Left lung (tissue), 10 donors: Measurements from ENCODE around the gene SOCS2. TPM values are rescaled to one million over a fixed set of nuclear protein-coding genes. Genes with fewer than 3 reads are reported as not detected.
A peak's percentile ranks its signal among the peaks of the same experiment; 100 is the strongest.

Source experiments
- ATAC-seq: fragments of 200-7000 bp; cut with Tn5 transposase; one replicate; pipeline ENCODE4 v1.9.1; 2020; ENCODE audit warnings: moderate library complexity
- DNase-seq, 4 donors: peaks; one replicate each; pipeline ENCODE4 v3.0.0-alpha.2; 2013 to 2020
- H3K27ac ChIP-seq, 2 donors: fragments of 200-600 bp; sonication (generic) in 1 of 2; one replicate each; pipeline versions ENCODE4 v1.5.0 to v1.8.0; 2020 to 2021
- H3K27me3 ChIP-seq, 2 donors: fragments of 200-600 bp; sonication (generic) in 1 of 2; one replicate each; pipeline versions ENCODE4 v1.5.0 to v1.8.0; 2020 to 2021
- H3K36me3 ChIP-seq, 2 donors: fragments of 200-600 bp; sonication (generic) in 1 of 2; one replicate each; pipeline versions ENCODE4 v1.5.0 to v1.8.0; 2020 to 2021
- H3K4me1 ChIP-seq, 2 donors: fragments of 200-600 bp; one replicate each; pipeline ENCODE4 v1.8.0; 2021
- H3K4me3 ChIP-seq, 2 donors: fragments of 200-600 bp; sonication (generic) in 1 of 2; one replicate each; pipeline versions ENCODE4 v1.5.0 to v1.8.0; 2020 to 2021; ENCODE audit warnings: mild to moderate bottlenecking in 1 of 2
- H3K9me3 ChIP-seq, 2 donors: fragments of 200-600 bp; sonication (generic) in 1 of 2; one replicate each; pipeline versions ENCODE4 v1.5.0 to v1.8.0; 2020 to 2021
- intact Hi-C, 2 donors: fragments of 100-400 bp; cut with DNase I; formaldehyde crosslinking; loops; one replicate each; pipeline versions ENCODE4 v1.11.2 to v1.14.2; 2022
- polyA plus RNA-seq, 6 donors: library from polyadenylated mRNA; unstranded; fragments of 120-200 nt; gene quantifications; one replicate each; pipeline ENCODE4 v1.2.1, GENCODE V29; 2013; ENCODE audit not compliant: insufficient read length in 6 of 6
- total RNA-seq, 2 donors: library from RNA; stranded (reverse); fragmentation: NEBNext Ultra II Directional; extraction: Animal tissue kit (Norgen Biotek cat#: 25700); gene quantifications; one replicate each; pipeline ENCODE4 v1.2.1, GENCODE V29; 2021
- TF ChIP-seq, protein P1 (sequence below), 2 donors: fragments of 200-600 bp; sonication (generic) in 1 of 2; IDR thresholded peaks; one replicate each; pipeline versions ENCODE4 v1.5.0 to v1.8.0; 2021; ENCODE audit warnings: antibody characterized with exemption in 2 of 2
- donor health status: DM: no; HTN: yes; CAD: no.
- donor health status: DM: no; HTN: no; CAD: no.

The SOCS2 gene
- total and polyA plus RNA-seq, 8 donors, result 15.7 to 40.5 (median 31.0) TPM

DNA sequence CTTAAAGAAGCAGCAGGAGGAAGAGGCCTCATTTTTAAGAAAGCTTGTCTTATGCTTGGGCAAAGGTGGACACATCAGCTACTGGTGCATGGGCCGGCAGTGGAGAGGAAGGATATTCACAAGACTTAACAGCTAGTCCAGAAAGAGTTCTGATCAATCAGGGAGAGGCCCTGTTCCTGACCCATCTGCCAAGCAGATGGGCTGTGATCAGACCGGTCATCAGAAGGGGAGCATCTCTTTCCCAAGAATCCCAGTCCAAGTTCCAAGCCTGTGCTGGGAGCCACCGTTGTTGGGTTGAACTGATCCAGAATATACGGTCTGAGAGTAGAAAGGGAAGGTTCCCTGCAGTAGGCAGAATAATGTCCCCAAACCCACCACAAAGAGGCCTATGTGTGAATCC lies 32.7 kb upstream of the SOCS2 start:
- H3K27me3 ChIP-seq, result no peaks in the 10 kb centered on the region
- no peak overlapping the region for H3K4me3 ChIP-seq
- H3K9me3 ChIP-seq, result no peaks in the 10 kb centered on the region
- no peak overlapping the region for H3K27ac ChIP-seq
- peaks cover 0 to 5% of the 10 kb centered on the region in 2 donors for H3K4me1 ChIP-seq
- ATAC-seq (no peak), DNase-seq (no peak)
- H3K36me3 ChIP-seq, result no peaks in the 10 kb centered on the region
- TF ChIP-seq, protein P1, sequence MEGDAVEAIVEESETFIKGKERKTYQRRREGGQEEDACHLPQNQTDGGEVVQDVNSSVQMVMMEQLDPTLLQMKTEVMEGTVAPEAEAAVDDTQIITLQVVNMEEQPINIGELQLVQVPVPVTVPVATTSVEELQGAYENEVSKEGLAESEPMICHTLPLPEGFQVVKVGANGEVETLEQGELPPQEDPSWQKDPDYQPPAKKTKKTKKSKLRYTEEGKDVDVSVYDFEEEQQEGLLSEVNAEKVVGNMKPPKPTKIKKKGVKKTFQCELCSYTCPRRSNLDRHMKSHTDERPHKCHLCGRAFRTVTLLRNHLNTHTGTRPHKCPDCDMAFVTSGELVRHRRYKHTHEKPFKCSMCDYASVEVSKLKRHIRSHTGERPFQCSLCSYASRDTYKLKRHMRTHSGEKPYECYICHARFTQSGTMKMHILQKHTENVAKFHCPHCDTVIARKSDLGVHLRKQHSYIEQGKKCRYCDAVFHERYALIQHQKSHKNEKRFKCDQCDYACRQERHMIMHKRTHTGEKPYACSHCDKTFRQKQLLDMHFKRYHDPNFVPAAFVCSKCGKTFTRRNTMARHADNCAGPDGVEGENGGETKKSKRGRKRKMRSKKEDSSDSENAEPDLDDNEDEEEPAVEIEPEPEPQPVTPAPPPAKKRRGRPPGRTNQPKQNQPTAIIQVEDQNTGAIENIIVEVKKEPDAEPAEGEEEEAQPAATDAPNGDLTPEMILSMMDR (IDR thresholded peaks at IDR 0.05), result no peak
- intact Hi-C loops, result no loop called here

DNA sequence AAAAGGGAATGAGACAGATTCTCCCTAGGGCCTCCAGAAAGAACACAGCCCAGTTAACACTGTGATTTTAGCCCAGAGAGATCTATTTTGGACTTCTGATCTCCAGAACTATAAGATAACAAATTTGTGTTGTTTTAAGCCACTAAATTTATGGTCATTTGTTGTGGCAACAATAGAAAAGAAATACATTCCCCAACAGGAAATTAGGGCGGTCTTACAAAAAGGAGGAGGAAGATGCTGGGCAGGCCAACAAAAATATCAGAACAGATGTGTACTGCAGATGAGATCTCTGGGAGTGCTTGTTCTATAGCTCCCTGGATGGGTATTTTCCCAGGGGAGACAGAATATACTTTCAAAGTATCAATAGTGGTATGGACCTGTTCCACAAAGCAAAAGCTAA lies 32.0 kb upstream of the SOCS2 start:
- TF ChIP-seq, protein P1 (IDR thresholded peaks at IDR 0.05), result no peak
- no peak for DNase-seq
- Histone ChIP-seq H3K36me3 (no peaks in the 10 kb centered on the region), H3K4me1 (peaks cover 0 to 5% of the 10 kb centered on the region in 2 donors), H3K4me3 (no peak overlapping the region), H3K27ac (no peak overlapping the region), H3K27me3 (no peaks in the 10 kb centered on the region), H3K9me3 (no peaks in the 10 kb centered on the region)
- intact Hi-C loops, result no loop called here
- ATAC-seq, result no peak

DNA sequence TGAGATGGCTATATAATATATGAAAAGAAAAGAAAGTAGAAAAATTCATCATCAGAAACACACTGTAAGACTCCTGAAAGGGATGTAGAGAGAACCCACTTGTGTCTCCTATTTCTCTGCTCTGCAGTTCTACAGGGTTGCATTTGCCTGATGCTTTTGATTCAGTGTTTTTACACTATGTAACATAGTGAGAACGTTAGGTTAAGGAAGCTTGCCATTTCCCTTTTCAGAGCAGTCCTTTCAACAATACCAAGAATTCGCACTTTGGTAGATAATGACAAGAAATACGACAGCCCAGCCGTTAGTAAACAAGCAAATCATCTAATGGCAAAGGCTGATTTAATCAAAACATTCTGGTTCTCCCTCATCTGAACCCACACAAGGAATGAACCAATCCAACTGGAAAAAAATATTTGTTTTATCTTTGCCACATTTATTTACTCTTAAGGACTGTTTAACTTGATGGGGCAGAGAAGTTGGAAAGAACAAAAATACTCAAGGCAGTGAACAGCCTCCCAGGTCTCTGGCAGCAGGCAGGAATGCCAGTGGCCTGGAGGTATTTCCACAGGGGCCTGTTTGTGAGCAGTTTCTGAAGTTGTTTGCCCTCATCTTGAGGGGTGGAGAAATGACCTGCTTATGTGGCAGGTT lies 30.8 kb upstream of the SOCS2 start:
- TF ChIP-seq, protein P1 (IDR thresholded peaks at IDR 0.05), result no peak
- Histone ChIP-seq H3K4me1 (peaks cover 0 to 5% of the 10 kb centered on the region in 2 donors), H3K36me3 (no peaks in the 10 kb centered on the region), H3K9me3 (no peaks in the 10 kb centered on the region), H3K27ac (no peak overlapping the region), H3K27me3 (no peaks in the 10 kb centered on the region), H3K4me3 (no peak overlapping the region)
- intact Hi-C loops, result no loop called here
- peak; percentile 92 for ATAC-seq
- DNase-seq, result peak in 1 of 4 donors; percentile 33

DNA sequence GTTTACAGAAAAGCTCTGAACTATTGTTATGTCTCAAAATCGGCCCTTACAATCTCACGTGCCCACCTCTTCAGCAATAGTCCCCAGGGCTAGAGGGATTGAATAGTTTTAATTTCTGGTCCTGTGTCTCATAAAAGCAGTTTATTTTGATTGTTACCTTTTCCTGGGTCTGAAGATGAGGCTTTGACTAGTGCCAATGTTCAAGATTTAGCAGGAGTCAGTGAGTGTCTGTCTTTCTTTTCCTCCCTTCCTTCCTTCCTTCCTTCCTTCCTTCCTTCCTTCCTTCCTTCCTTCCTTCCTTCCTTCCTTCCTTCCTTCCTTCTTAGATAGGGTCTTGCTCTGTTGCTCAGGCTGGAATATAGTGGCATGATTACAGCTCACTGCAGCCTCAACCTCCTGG lies 24.7 kb upstream of the SOCS2 start:
- intact Hi-C loops, result no loop called here
- no peaks in the 10 kb centered on the region for H3K27me3 ChIP-seq
- no peak for ATAC-seq

DNA sequence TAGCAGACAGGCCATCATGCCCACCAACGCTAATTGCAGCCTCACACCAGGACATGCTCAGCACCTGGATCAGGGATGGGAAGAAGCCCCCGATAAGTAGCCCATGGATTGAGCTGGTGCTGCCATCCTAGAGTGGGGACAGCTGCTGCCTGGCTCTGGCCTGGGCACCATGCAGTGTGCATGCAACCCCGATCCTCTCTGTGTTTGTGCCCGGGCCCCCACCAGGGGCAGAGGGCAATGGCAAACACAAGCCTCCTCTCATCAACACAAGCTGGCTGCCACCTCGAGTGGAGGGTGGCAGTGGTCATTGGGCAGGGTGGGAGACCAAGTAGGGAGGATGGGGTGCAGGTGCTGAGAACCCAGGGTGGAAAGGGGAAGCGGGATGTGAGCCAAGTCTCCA lies 23.3 kb upstream of the SOCS2 start:
- no peaks in the 10 kb centered on the region for H3K27me3 ChIP-seq
- no peaks in the 10 kb centered on the region for H3K9me3 ChIP-seq
- TF ChIP-seq, protein P1 (IDR thresholded peaks at IDR 0.05), result no peak
- ATAC-seq (no peak), DNase-seq (no peak)
- no peaks in the 10 kb centered on the region for H3K4me1 ChIP-seq
- H3K4me3 ChIP-seq, result no peak overlapping the region
- no peaks in the 10 kb centered on the region for H3K36me3 ChIP-seq
- intact Hi-C loops, result no loop called here
- no peak overlapping the region for H3K27ac ChIP-seq

More for the DNA sequence above, 24.7 kb upstream of the SOCS2 start:
- DNase-seq, result no peak
- H3K9me3 ChIP-seq, result no peaks in the 10 kb centered on the region
- TF ChIP-seq, protein P1 (IDR thresholded peaks at IDR 0.05), result no peak
- H3K4me3 ChIP-seq, result no peak overlapping the region
- H3K36me3 ChIP-seq, result no peaks in the 10 kb centered on the region
- H3K4me1 ChIP-seq, result no peaks in the 10 kb centered on the region
- no peak overlapping the region for H3K27ac ChIP-seq
